ENCODE measurements around the gene GABRR1. TPM values are rescaled to one million over a fixed set of nuclear protein-coding genes. Genes with fewer than 3 reads are reported as not detected.
"Not testable (repeated sequence)": the region's sequence is repeated elsewhere in the genome, so short reads cannot be mapped to it uniquely, and the experiment has no call there.

GABRR1 gene
- total and polyA plus RNA-seq, 2 experiments from 2014 or later = 0.27 to 0.60 TPM

- 19% methylated on average over 3 of the region's 3 CpGs for WGBS (ENCODE audit: low lambda C conversion rate, missing lambda C conversion rate)
- peak; percentile 72 for DNase-seq (ENCODE audit: low spot score)
- peak overlapping the region; percentile 49 for H2AFZ ChIP-seq
- H3K36me3 ChIP-seq (replicated peaks; ENCODE audit: insufficient read depth, low read depth) = no peaks in the 10 kb centered on the region
- H3K4me2 ChIP-seq = no peak overlapping the region
- H3K9me3 ChIP-seq (ENCODE audit: low read depth) = no peaks in the 10 kb centered on the region
- H3K9me2 ChIP-seq (replicated peaks; ENCODE audit: insufficient read depth) = no peaks in the 10 kb centered on the region
- no peaks in the 10 kb centered on the region for H4K20me1 ChIP-seq (ENCODE audit: insufficient read depth, poor library complexity, severe bottlenecking)
- H3K4me1 ChIP-seq (ENCODE audit: insufficient read depth) = no peaks in the 10 kb centered on the region
- H3K79me2 ChIP-seq = no peaks in the 10 kb centered on the region
- H3K27me3 ChIP-seq = no peaks in the 10 kb centered on the region
- H3K4me3 ChIP-seq = no peak overlapping the region
- TF ChIP-seq EZH2phosphoT487 (IDR thresholded peaks at IDR 0.05; ENCODE audit: low read depth, severe bottlenecking, unreplicated experiment) = no peak
- peak; percentile 75 for TF ChIP-seq CTCF (IDR thresholded peaks at IDR 0.05; ENCODE audit: poor library complexity)
- TF ChIP-seq EZH2 (IDR thresholded peaks at IDR 0.05; ENCODE audit: borderline replicate concordance) = no peak
- H3K27ac ChIP-seq = no peak overlapping the region
Measured at GRCh38 chr6:89242574-89243330, 25.6 kb upstream of the GABRR1 start.

GRCh38 chr6:89239338-89239737 lies 22.2 kb upstream of the GABRR1 start:
- no peak overlapping the region for H3K4me3 ChIP-seq
- H3K9me2 ChIP-seq (replicated peaks; ENCODE audit: insufficient read depth) = no peaks in the 10 kb centered on the region
- no peak overlapping the region for H3K4me2 ChIP-seq
- H3K9me3 ChIP-seq (ENCODE audit: low read depth) = no peaks in the 10 kb centered on the region
- no peaks in the 10 kb centered on the region for H3K36me3 ChIP-seq (replicated peaks; ENCODE audit: insufficient read depth, low read depth)
- TF ChIP-seq CTCF (IDR thresholded peaks at IDR 0.05; ENCODE audit: poor library complexity) (no peak), EZH2 (IDR thresholded peaks at IDR 0.05; ENCODE audit: borderline replicate concordance) (no peak), EZH2phosphoT487 (IDR thresholded peaks at IDR 0.05; ENCODE audit: low read depth, severe bottlenecking, unreplicated experiment) (no peak)
- H3K27ac ChIP-seq = no peak overlapping the region
- no peak for DNase-seq (ENCODE audit: low spot score)
- no peaks in the 10 kb centered on the region for H3K4me1 ChIP-seq (ENCODE audit: insufficient read depth)
- WGBS (ENCODE audit: low lambda C conversion rate, missing lambda C conversion rate) = 92% methylated on average over 3 of the region's 3 CpGs
- H3K27me3 ChIP-seq = no peaks in the 10 kb centered on the region
- H2AFZ ChIP-seq = no peak overlapping the region
- no peaks in the 10 kb centered on the region for H4K20me1 ChIP-seq (ENCODE audit: insufficient read depth, poor library complexity, severe bottlenecking)
- H3K79me2 ChIP-seq = no peaks in the 10 kb centered on the region

- no peak for DNase-seq (ENCODE audit: low spot score)
- no peaks in the 10 kb centered on the region for H3K27me3 ChIP-seq
- no peaks in the 10 kb centered on the region for H3K9me3 ChIP-seq (ENCODE audit: low read depth)
- H3K27ac ChIP-seq = no peak overlapping the region
- H3K36me3 ChIP-seq (replicated peaks; ENCODE audit: insufficient read depth, low read depth) = no peaks in the 10 kb centered on the region
- no peaks in the 10 kb centered on the region for H3K79me2 ChIP-seq
- no peaks in the 10 kb centered on the region for H3K9me2 ChIP-seq (replicated peaks; ENCODE audit: insufficient read depth)
- no peak overlapping the region for H3K4me2 ChIP-seq
- no peak overlapping the region for H3K4me3 ChIP-seq
- no peak overlapping the region for H2AFZ ChIP-seq
- no peaks in the 10 kb centered on the region for H4K20me1 ChIP-seq (ENCODE audit: insufficient read depth, poor library complexity, severe bottlenecking)
- H3K4me1 ChIP-seq (ENCODE audit: insufficient read depth) = no peaks in the 10 kb centered on the region
- TF ChIP-seq CTCF (IDR thresholded peaks at IDR 0.05; ENCODE audit: poor library complexity) = no peak
- no peak for TF ChIP-seq EZH2phosphoT487 (IDR thresholded peaks at IDR 0.05; ENCODE audit: low read depth, severe bottlenecking, unreplicated experiment)
- TF ChIP-seq EZH2 (IDR thresholded peaks at IDR 0.05; ENCODE audit: borderline replicate concordance) = no peak
Measured at GRCh38 chr6:89237158-89237557, 20.0 kb upstream of the GABRR1 start.

GRCh38 chr6:89233605-89234004 lies 16.4 kb upstream of the GABRR1 start:
- H3K9me2 ChIP-seq (replicated peaks; ENCODE audit: insufficient read depth); H3K27ac ChIP-seq; H4K20me1 ChIP-seq (ENCODE audit: insufficient read depth, poor library complexity, severe bottlenecking); H3K4me1 ChIP-seq (ENCODE audit: insufficient read depth); H3K4me3 ChIP-seq; H3K36me3 ChIP-seq (replicated peaks; ENCODE audit: insufficient read depth, low read depth); H2AFZ ChIP-seq; DNase-seq (ENCODE audit: low spot score); H3K4me2 ChIP-seq; H3K27me3 ChIP-seq; H3K9me3 ChIP-seq (ENCODE audit: low read depth); H3K79me2 ChIP-seq: not testable (repeated sequence)
- 95% methylated on average over 15 of the region's 15 CpGs for WGBS (ENCODE audit: low lambda C conversion rate, missing lambda C conversion rate)

Data from hepatocyte (in vitro differentiated cells).